Effector memory CD8-positive, alpha-beta T cell (primary cell): ENCODE results near the gene PLXNB2.

Experiments
- ATAC-seq: fragments of 150-1000 bp; cut with Tn5 transposase; replicated peaks from 2 replicates; pipeline ENCODE4 v1.10.0; 2021; ENCODE audit warnings: mild to moderate bottlenecking, moderate library complexity
- DNase-seq, 3 experiments: peaks; one replicate each; pipeline ENCODE4 v3.0.0; 2021
- H3K27ac Mint-ChIP-seq, 2 donors: one replicate each; pipeline ENCODE4 v1.8.0; 2022; ENCODE audit warnings: mild to moderate bottlenecking in 2 of 2, mixed read lengths in 2 of 2, moderate library complexity in 2 of 2
- H3K27me3 Mint-ChIP-seq, 2 donors: one replicate each; pipeline ENCODE4 v1.8.0; 2022; ENCODE audit warnings: mixed read lengths in 2 of 2
- H3K36me3 Mint-ChIP-seq: one replicate; pipeline ENCODE4 v1.8.0; 2022; ENCODE audit warnings: mild to moderate bottlenecking, moderate library complexity, mixed read lengths; ENCODE audit not compliant: insufficient read depth
- H3K4me1 Mint-ChIP-seq, 2 donors: one replicate each; pipeline ENCODE4 v1.8.0; 2022; ENCODE audit warnings: low read depth in 2 of 2, mixed read lengths in 2 of 2
- H3K4me3 Mint-ChIP-seq, 2 donors: one replicate each; pipeline ENCODE4 v1.8.0; 2022; ENCODE audit warnings: mild to moderate bottlenecking in 2 of 2, mixed read lengths in 2 of 2, moderate library complexity in 2 of 2
- H3K9me3 Mint-ChIP-seq, 2 donors: one replicate each; pipeline ENCODE4 v1.8.0; 2022; ENCODE audit warnings: mixed read lengths in 2 of 2

Gene PLXNB2

DNA sequence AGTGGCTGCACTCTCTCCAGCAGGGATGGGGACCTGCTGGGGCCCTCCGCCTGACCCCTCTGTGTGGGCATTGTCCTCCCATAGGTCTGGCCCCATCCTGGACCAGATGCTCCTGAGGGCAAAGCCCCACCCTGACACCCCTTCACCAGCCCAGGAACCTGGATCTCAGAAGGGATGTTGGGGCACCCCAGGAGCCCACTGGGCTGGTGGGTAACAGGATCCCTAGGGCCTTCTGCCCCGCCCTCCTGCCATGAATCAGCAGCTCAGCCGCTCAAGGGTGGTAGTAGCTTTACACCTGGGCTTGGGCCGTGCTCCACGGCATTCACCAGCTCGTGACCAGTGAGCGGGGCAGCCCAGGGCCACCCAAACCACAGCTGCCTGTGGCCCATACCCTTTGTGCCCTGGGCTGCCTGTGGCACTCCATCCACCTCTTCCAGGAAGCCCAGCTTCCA, 45.0 kb downstream of the PLXNB2 start:
- Mint-ChIP-seq H3K4me1 (peaks cover 6 to 9% of the 10 kb centered on the region in 2 donors), H3K9me3 (no peaks in the 10 kb centered on the region), H3K4me3 (peak overlapping the region; percentile 75 to 80), H3K27me3 (peaks cover 16 to 43% of the 10 kb centered on the region in 2 donors), H3K27ac (no peak overlapping the region), H3K36me3 (no peaks in the 10 kb centered on the region)
- no peak for ATAC-seq
- DNase-seq, result no peak

DNA sequence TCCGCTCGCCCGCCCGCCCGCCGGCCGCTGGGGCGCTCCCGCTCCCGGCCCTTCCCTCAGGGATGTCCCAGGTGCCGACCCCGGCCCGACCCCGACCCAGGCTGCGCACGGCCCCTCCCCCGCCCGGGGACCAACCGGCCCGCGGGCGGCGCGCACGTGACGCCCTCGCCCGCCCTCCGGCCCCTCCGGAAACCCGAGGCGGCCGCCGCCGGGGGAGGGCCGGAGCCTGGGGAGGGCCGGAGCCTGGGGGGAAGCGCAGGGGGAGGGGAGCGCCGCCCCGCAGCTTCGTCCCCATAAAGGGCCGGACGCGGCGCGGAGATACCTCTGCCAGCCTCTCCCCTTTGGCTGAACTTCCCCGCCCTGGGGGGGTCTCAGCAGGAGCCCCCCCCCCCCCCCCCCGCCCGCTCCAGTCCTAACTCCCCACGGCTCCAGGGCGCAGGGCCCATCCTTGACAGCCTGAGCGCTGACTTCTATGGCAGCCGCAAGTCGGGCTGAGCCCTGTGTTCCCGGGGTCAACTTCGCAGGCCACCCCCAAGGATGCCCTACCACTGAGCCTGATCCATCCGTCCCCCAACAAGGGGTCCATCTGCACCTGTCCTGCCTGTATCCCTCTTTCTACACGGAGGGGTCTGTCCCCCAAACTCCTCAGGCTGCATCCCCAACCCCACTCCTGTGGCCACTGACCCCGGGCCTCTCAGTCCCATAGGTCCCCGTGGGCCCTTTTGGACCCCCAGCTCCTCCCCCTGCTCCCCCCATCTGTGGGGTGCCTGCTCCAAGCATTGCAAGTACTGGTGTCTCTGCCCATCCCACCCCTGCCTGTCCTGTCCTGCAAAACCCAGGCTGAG, 45.6 kb downstream of the PLXNB2 start, which contains the start of gene MAPK12:
TSS of gene MAPK12 (minus strand) at position 69 of the 845 bp plus-strand sequence. CDS start 174 bp downstream, outside the sequence.
- Mint-ChIP-seq H3K4me3 (peak within 1 kb of the TSS; percentile 75 to 80), H3K27ac (no peak within 1 kb of the TSS), H3K4me1 (peaks cover 6 to 9% of the 10 kb centered on the region in 2 donors), H3K27me3 (peaks cover 16 to 48% of the 10 kb centered on the region in 2 donors), H3K36me3 (no peaks in the 10 kb centered on the region), H3K9me3 (no peaks in the 10 kb centered on the region)
- DNase-seq (no peak), ATAC-seq (no peak)

DNA sequence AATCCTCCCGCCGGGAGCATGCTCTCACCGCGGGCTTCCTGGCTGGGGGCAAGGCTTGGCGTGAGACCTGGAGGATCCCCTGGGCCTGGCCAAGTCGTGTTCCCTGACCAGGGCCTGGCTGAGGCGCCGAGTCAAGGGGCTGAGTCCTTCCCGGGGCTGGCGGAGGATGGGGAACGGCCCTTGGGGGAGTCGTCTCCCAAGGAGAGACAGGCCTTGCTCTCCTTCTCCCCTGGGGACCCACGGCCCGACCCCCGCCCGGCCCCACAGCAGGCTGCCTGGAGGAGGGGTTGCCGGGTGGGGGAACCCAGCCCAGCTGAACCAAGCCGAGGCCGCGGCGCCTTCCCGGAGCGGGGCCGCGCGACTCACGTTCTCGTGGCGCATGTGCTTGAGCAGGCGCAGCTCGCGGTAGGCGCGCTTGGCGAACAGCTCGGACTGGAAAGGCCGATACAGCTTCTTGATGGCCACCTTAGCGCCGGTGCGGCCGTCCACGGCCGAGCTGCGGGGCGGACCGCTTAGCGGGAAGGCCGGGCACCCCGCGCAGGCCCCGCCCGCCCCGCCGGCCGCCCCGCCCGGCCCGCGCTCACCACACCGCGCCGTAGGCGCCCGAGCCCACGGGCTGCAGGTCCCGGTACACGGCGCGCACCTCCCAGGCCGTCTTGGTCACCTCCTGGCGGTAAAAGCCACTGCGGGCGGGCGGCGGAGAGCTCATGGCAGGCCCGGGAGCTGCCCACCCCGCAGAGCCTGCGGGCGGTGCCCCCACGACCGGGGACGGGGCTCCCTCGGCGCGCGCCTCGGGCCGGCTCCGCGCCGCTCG, 46.4 kb downstream of the PLXNB2 start:
- peak; percentile 53 for ATAC-seq

DNA sequence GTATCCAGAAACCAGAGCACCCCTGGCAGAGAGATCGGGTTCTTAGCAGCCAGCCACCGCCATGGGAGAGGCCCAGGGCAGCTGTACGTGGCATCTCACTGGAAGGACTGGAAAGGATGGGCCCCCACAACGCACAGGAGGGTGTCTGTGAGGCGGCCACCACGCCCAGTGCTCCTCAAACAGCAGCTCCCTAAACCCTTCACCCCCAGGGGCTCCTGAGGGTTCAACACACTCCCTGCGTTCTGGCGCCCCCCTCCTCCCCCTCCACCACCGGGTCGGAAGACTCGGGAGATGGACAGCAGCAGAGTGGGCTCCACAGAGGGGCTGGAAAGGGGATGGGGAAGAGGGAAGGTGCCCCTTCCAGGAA, 47.0 kb downstream of the PLXNB2 start:
- DNase-seq (no peak), ATAC-seq (no peak)
- peaks cover 16 to 48% of the 10 kb centered on the region in 2 donors for H3K27me3 Mint-ChIP-seq
- H3K36me3 Mint-ChIP-seq, result no peaks in the 10 kb centered on the region
- H3K9me3 Mint-ChIP-seq, result no peaks in the 10 kb centered on the region
- H3K4me1 Mint-ChIP-seq, result peaks cover 6 to 9% of the 10 kb centered on the region in 2 donors
- peak overlapping the region in 1 of 2 donors; percentile 5 for H3K4me3 Mint-ChIP-seq
- H3K27ac Mint-ChIP-seq, result no peak overlapping the region

More for the DNA sequence above, 46.4 kb downstream of the PLXNB2 start:
- H3K4me3 Mint-ChIP-seq, result peak overlapping the region in 1 of 2 donors; percentile 5
- H3K9me3 Mint-ChIP-seq, result no peaks in the 10 kb centered on the region
- H3K27me3 Mint-ChIP-seq, result peaks cover 16 to 48% of the 10 kb centered on the region in 2 donors
- DNase-seq, result no peak
- no peak overlapping the region for H3K27ac Mint-ChIP-seq
- H3K4me1 Mint-ChIP-seq, result peaks cover 6 to 9% of the 10 kb centered on the region in 2 donors
- H3K36me3 Mint-ChIP-seq, result no peaks in the 10 kb centered on the region

DNA sequence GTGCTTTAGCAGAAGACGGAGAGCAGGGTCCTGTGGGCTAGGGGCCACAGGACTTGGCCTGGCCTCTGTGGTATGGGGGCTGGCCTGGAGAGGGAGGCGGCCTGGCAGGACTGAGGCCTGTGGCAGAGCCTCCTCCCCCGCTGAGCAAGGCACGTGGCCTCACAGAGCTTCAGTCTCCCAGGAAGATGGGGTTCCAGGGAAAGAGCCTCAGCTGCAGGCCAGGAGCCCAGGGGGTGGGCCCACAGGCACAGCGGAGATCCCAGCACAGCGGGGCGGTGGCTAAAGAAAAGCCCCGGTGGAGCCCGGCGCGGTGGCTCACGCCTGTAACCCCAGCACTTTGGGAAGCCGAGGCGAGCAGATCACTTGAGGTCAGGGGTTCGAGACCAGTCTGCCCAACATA, 48.1 kb downstream of the PLXNB2 start:
- ATAC-seq (no peak), DNase-seq (no peak)
- H3K27me3 Mint-ChIP-seq, result peaks cover 16 to 48% of the 10 kb centered on the region in 2 donors
- H3K4me3 Mint-ChIP-seq, result peak overlapping the region in 1 of 2 donors; percentile 31
- H3K4me1 Mint-ChIP-seq, result peaks cover 6 to 9% of the 10 kb centered on the region in 2 donors
- H3K36me3 Mint-ChIP-seq, result peaks cover 1% of the 10 kb centered on the region
- H3K9me3 Mint-ChIP-seq, result no peaks in the 10 kb centered on the region
- H3K27ac Mint-ChIP-seq, result no peak overlapping the region

DNA sequence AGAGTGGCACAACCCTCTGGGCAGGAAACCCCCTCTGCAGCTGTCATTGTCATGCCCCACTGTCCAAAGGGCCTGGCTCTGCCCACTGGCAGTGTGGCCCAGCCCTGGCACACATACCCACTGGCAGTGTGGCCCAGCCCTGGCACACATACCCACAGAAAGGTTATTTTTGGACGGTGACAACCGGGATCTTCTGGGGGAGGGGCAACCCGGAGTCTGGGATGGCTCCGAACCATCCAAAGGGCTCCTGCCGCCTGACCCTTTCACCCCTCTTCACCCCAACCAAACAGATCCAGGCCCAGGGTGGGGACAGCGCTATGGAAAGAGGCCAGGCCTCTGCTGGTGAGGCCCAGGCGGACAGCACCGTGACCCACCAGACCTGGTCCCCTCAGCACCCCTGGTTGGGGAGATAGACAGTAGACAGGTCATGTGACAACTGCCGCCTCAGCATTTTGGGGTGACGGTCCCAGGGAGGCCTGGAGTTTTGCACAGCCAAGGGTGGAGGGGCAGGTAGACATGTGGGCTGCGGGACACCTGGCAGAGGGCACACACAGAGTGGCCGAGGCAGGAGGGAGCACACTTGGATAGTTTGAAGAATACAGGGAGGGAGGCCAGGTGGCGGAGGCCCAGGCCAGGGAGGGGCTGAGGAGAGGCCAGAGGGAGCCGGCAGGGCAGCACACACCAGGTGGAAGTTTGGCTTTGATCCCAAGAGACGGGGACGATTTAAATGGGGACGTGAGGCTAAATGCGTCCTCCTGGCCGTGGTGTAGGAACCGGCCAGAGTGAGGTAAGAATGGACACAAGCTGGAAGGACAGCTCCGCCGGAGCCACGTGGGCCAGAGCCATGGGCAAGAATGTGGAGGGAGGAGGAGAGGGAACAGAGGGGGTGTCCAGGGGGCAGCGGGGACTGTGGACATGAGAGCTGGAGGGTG, 48.8 kb downstream of the PLXNB2 start:
- no peak for DNase-seq
- Mint-ChIP-seq H3K36me3 (peaks cover 4% of the 10 kb centered on the region), H3K9me3 (no peaks in the 10 kb centered on the region), H3K27ac (no peak overlapping the region), H3K4me3 (no peak overlapping the region), H3K27me3 (peaks cover 16 to 48% of the 10 kb centered on the region in 2 donors), H3K4me1 (peaks cover 6 to 9% of the 10 kb centered on the region in 2 donors)
- no peak for ATAC-seq

DNA sequence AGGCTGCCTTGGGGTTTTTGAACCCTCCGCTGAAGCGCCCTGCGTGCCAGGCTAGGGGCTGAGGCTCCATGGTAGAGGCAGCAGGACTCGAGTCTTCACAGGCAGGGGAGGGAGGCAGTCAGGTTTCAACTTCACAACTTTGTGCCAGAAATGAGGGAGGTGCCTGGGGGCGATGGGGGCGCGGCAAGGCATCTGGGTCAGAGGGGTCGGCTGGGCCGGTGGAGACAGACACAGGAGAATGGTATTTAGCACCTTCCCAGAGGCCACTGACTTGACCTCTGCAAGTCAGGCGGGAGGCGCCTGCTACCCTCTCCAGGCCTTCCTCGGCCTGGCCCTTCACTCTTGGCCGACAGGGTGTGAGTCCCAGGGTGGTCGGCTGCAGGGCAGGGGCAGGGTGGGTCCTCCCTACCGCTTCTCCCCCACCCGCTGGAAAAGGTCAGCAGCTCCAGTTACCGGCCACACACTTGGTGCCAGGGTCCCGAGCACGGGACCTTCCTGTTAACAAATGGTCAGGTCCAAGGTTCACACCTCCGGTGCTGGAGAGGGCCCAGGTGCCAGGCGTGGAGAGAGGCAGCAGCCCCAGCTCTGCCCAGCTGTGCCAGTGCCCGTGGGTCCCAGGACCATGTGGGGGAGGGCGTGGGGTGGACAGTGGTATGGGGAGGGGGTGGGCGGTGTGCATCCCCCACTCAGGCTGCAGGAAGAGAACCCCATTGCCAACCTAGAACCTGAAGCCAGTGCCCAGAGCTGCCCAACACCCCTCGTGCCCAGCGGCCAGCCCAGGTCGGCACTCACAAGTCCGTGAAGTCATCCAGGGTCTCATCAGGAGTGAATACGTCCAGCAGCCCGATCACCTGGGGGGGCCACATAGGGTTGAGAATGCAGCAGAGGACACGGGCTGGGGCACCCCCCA, 49.7 kb downstream of the PLXNB2 start:
- Mint-ChIP-seq H3K4me3 (no peak overlapping the region), H3K9me3 (no peaks in the 10 kb centered on the region), H3K36me3 (peaks cover 4% of the 10 kb centered on the region), H3K27me3 (peaks cover 9 to 39% of the 10 kb centered on the region in 2 donors), H3K27ac (no peak overlapping the region), H3K4me1 (peaks cover 6 to 9% of the 10 kb centered on the region in 2 donors)
- no peak for DNase-seq
- ATAC-seq, result no peak

DNA sequence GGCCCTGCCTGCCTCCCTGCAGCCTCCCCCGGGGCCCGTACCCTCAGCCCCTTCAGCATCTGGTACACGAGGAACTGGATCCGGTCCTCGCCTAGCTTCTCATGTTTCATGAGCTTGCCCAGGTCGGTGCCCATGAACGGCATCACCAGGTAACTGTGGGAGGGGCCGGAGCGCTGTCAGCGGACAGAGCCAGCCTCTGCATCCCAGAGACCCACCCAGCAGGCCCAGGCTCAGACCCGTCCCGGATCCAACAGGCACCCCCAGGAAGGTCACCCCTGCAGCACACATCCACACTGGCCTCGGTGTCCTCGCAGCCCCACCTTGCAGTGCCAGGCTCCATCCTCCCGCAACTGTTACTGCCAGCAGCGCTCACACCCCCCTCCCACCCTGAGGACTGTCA, 50.4 kb downstream of the PLXNB2 start:
- no peak for ATAC-seq
- Mint-ChIP-seq H3K36me3 (peaks cover 4% of the 10 kb centered on the region), H3K4me3 (no peak overlapping the region), H3K9me3 (no peaks in the 10 kb centered on the region), H3K4me1 (peaks cover 2 to 7% of the 10 kb centered on the region in 2 donors), H3K27me3 (peaks cover 2 to 33% of the 10 kb centered on the region in 2 donors), H3K27ac (no peak overlapping the region)
- no peak for DNase-seq

DNA sequence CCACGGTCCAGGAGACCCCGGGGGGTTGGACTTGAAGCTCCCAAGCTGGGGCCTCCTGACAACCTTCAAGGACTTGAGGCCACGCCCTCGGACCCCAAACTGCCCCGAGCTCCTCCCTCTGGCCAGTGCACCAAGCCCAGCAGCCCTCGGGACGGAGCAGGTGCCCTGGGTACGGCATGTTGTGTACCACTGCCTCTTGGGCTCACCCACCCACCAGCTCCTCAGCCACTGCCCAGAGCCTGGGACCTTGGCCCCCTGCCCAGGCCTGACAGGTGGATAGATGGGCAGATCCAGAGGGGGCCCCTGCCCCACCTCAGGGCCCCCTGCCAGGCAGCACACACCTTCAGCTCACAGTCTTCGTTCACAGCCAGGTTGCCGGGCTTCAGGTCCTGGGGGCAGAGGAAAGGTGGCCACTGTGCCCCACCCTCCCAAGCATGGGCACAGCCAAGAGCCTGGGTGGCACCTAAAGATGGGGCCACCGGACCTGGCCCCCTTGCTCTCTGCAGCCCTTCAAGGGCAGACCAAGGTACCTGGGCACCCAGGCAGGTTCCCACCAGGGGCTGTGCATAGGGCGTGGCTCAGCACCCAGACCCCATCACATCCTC, 51.1 kb downstream of the PLXNB2 start:
- DNase-seq (no peak), ATAC-seq (no peak)
- Mint-ChIP-seq H3K4me1 (peaks cover 0 to 4% of the 10 kb centered on the region in 2 donors), H3K27ac (no peak overlapping the region), H3K27me3 (peaks cover 0 to 28% of the 10 kb centered on the region in 2 donors), H3K4me3 (no peak overlapping the region), H3K36me3 (peaks cover 4% of the 10 kb centered on the region), H3K9me3 (no peaks in the 10 kb centered on the region)

DNA sequence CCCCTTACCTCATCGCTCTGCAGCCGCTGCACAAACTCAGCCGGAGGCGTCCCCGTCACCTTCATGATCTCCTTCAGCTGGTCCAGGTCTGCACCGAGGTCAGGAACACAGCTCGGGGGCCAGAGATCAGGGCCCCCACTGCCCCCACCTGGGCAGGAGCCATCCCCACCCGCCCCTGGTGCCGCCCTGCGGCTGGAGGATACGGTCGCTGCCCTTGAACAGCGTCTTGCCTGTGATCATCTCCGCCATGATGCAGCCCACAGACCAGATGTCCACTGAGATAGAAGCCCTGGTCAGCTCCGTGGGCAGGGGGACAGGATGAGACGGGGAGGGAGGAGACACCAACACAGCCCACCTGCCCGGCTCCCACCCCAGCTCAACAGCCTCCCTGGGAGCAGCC, 51.8 kb downstream of the PLXNB2 start:
- Mint-ChIP-seq H3K36me3 (peaks cover 4% of the 10 kb centered on the region), H3K4me3 (no peak overlapping the region), H3K27me3 (peaks cover 0 to 28% of the 10 kb centered on the region in 2 donors), H3K4me1 (peaks cover 0 to 6% of the 10 kb centered on the region in 2 donors), H3K9me3 (no peaks in the 10 kb centered on the region), H3K27ac (no peak overlapping the region)
- ATAC-seq, result no peak
- no peak for DNase-seq

DNA sequence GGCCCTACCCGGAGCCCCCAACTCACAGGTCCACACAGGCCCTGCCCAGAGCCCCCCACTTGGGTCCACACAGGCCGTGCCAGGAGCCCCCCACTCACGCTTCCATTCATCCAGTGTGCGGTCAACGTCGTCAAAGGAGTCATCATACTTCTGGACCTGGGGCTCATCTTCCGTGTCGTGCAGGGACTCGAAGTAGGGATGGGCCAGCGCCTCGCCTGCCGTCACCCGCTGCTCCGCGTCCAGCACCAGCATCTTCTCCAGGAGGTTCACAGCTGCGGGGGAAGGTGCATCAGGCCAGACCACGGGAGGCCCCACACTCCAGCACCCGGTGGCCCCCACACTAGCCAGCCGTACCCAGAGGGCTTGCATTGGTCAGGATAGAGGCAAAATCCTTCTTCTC, 52.3 kb downstream of the PLXNB2 start:
- DNase-seq, result no peak
- Mint-ChIP-seq H3K27me3 (peaks cover 0 to 28% of the 10 kb centered on the region in 2 donors), H3K27ac (no peak overlapping the region), H3K4me3 (no peak overlapping the region), H3K36me3 (peaks cover 4% of the 10 kb centered on the region), H3K9me3 (no peaks in the 10 kb centered on the region), H3K4me1 (peaks cover 0 to 9% of the 10 kb centered on the region in 2 donors)
- ATAC-seq, result no peak

DNA sequence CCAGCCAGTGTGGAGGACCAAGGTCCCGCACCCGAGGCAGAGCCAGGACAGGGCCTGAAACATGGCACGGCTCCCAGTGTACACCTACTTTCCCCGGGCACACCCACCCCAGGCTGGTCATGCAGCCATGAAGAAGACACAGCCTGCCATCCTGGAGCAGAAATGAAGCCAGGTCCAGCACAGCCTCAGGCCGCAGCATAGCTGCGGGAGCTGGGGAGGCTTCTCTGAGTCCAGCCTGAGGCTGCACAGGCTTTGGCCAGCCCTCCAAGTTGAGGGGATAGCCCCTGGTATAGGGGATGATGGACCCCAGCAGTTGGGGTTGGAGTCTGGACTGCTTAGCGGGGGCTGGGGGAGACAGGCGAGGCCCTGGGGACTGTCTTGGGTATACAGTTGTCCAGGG, 53.5 kb downstream of the PLXNB2 start:
- Mint-ChIP-seq H3K9me3 (no peaks in the 10 kb centered on the region), H3K27ac (peak overlapping the region in 1 of 2 donors; percentile 77), H3K4me1 (peaks cover 0 to 11% of the 10 kb centered on the region in 2 donors), H3K4me3 (no peak overlapping the region), H3K27me3 (peaks cover 0 to 20% of the 10 kb centered on the region in 2 donors), H3K36me3 (peaks cover 4% of the 10 kb centered on the region)
- ATAC-seq (no peak), DNase-seq (no peak)
